Measurements from ENCODE around the gene SPINT4.
"Not testable (repeated sequence)": the region's sequence is repeated elsewhere in the genome, so short reads cannot be mapped to it uniquely, and the experiment has no call there.

SPINT4 gene

GRCh38 chr20:45732199-45732598 lies 10.1 kb downstream of the SPINT4 start:
- Histone ChIP-seq H3K9ac (ENCODE audit: low read length) (no peak overlapping the region), H3K9me3 (ENCODE audit: control insufficient read depth, low read depth, low read length) (peaks cover 5% of the 10 kb centered on the region), H3K27me3 (ENCODE audit: control insufficient read depth, insufficient read depth, low read length) (no peaks in the 10 kb centered on the region), H3K36me3 (ENCODE audit: control insufficient read depth, low read depth, low read length) (no peaks in the 10 kb centered on the region), H3K27ac (ENCODE audit: low read length) (no peak overlapping the region), H3K4me3 (ENCODE audit: low read length) (no peak overlapping the region), H3K4me1 (ENCODE audit: control insufficient read depth, low read depth, low read length) (no peaks in the 10 kb centered on the region)

GRCh38 chr20:45735552-45735951 lies 13.4 kb downstream of the SPINT4 start:
- H3K4me1 ChIP-seq (ENCODE audit: control insufficient read depth, low read depth, low read length), result no peaks in the 10 kb centered on the region
- H3K9ac ChIP-seq (ENCODE audit: low read length), result no peak overlapping the region
- H3K4me3 ChIP-seq (ENCODE audit: low read length), result no peak overlapping the region
- no peaks in the 10 kb centered on the region for H3K36me3 ChIP-seq (ENCODE audit: control insufficient read depth, low read depth, low read length)
- H3K27me3 ChIP-seq (ENCODE audit: control insufficient read depth, insufficient read depth, low read length), result no peaks in the 10 kb centered on the region
- H3K9me3 ChIP-seq (ENCODE audit: control insufficient read depth, low read depth, low read length), result peaks cover 5% of the 10 kb centered on the region
- H3K27ac ChIP-seq (ENCODE audit: low read length), result no peak overlapping the region

- no peak overlapping the region for H3K27ac ChIP-seq (ENCODE audit: low read length)
- no peaks in the 10 kb centered on the region for H3K36me3 ChIP-seq (ENCODE audit: control insufficient read depth, low read depth, low read length)
- H3K9me3 ChIP-seq (ENCODE audit: control insufficient read depth, low read depth, low read length), result peaks cover 5% of the 10 kb centered on the region
- H3K4me1 ChIP-seq (ENCODE audit: control insufficient read depth, low read depth, low read length), result no peaks in the 10 kb centered on the region
- H3K27me3 ChIP-seq (ENCODE audit: control insufficient read depth, insufficient read depth, low read length), result no peaks in the 10 kb centered on the region
- H3K9ac ChIP-seq (ENCODE audit: low read length), result no peak overlapping the region
- H3K4me3 ChIP-seq (ENCODE audit: low read length), result no peak overlapping the region
Measured at GRCh38 chr20:45735988-45736387, 13.8 kb downstream of the SPINT4 start.

GRCh38 chr20:45742596-45742995 lies 20.4 kb downstream of the SPINT4 start:
- Histone ChIP-seq H3K9me3 (ENCODE audit: control insufficient read depth, low read depth, low read length) (no peaks in the 10 kb centered on the region), H3K36me3 (ENCODE audit: control insufficient read depth, low read depth, low read length) (no peaks in the 10 kb centered on the region), H3K9ac (ENCODE audit: low read length) (no peak overlapping the region), H3K27me3 (ENCODE audit: control insufficient read depth, insufficient read depth, low read length) (no peaks in the 10 kb centered on the region), H3K4me3 (ENCODE audit: low read length) (no peak overlapping the region), H3K4me1 (ENCODE audit: control insufficient read depth, low read depth, low read length) (no peaks in the 10 kb centered on the region), H3K27ac (ENCODE audit: low read length) (no peak overlapping the region)

GRCh38 chr20:45745015-45745414 lies 22.9 kb downstream of the SPINT4 start:
- no peaks in the 10 kb centered on the region for H3K9me3 ChIP-seq (ENCODE audit: control insufficient read depth, low read depth, low read length)
- no peaks in the 10 kb centered on the region for H3K27me3 ChIP-seq (ENCODE audit: control insufficient read depth, insufficient read depth, low read length)
- H3K27ac ChIP-seq (ENCODE audit: low read length), result no peak overlapping the region
- no peaks in the 10 kb centered on the region for H3K4me1 ChIP-seq (ENCODE audit: control insufficient read depth, low read depth, low read length)
- H3K4me3 ChIP-seq (ENCODE audit: low read length), result no peak overlapping the region
- no peaks in the 10 kb centered on the region for H3K36me3 ChIP-seq (ENCODE audit: control insufficient read depth, low read depth, low read length)
- no peak overlapping the region for H3K9ac ChIP-seq (ENCODE audit: low read length)

GRCh38 chr20:45751721-45752120 lies 29.6 kb downstream of the SPINT4 start:
- Histone ChIP-seq H3K27ac (ENCODE audit: low read length) (no peak overlapping the region), H3K4me3 (ENCODE audit: low read length) (no peak overlapping the region), H3K27me3 (ENCODE audit: control insufficient read depth, insufficient read depth, low read length) (no peaks in the 10 kb centered on the region), H3K4me1 (ENCODE audit: control insufficient read depth, low read depth, low read length) (no peaks in the 10 kb centered on the region), H3K9ac (ENCODE audit: low read length) (no peak overlapping the region), H3K36me3 (ENCODE audit: control insufficient read depth, low read depth, low read length) (no peaks in the 10 kb centered on the region), H3K9me3 (ENCODE audit: control insufficient read depth, low read depth, low read length) (peaks cover 4% of the 10 kb centered on the region)

GRCh38 chr20:45752746-45753145 lies 30.6 kb downstream of the SPINT4 start:
- H3K9ac ChIP-seq (ENCODE audit: low read length), result no peak overlapping the region

GRCh38 chr20:45758096-45758495 lies 35.9 kb downstream of the SPINT4 start:
- H3K4me1 ChIP-seq (ENCODE audit: control insufficient read depth, low read depth, low read length), result peaks cover 8% of the 10 kb centered on the region
- no peak overlapping the region for H3K9ac ChIP-seq (ENCODE audit: low read length)
- no peaks in the 10 kb centered on the region for H3K27me3 ChIP-seq (ENCODE audit: control insufficient read depth, insufficient read depth, low read length)
- H3K27ac ChIP-seq (ENCODE audit: low read length), result no peak overlapping the region
- no peak overlapping the region for H3K4me3 ChIP-seq (ENCODE audit: low read length)
- H3K9me3 ChIP-seq (ENCODE audit: control insufficient read depth, low read depth, low read length), result peaks cover 4% of the 10 kb centered on the region
- peaks cover 5% of the 10 kb centered on the region for H3K36me3 ChIP-seq (ENCODE audit: control insufficient read depth, low read depth, low read length)

More at GRCh38 chr20:45752746-45753145, 30.6 kb downstream of the SPINT4 start:
- Histone ChIP-seq H3K27me3 (ENCODE audit: control insufficient read depth, insufficient read depth, low read length) (no peaks in the 10 kb centered on the region), H3K9me3 (ENCODE audit: control insufficient read depth, low read depth, low read length) (peaks cover 4% of the 10 kb centered on the region), H3K27ac (ENCODE audit: low read length) (no peak overlapping the region), H3K4me1 (ENCODE audit: control insufficient read depth, low read depth, low read length) (no peaks in the 10 kb centered on the region), H3K36me3 (ENCODE audit: control insufficient read depth, low read depth, low read length) (no peaks in the 10 kb centered on the region), H3K4me3 (ENCODE audit: low read length) (no peak overlapping the region)

- not testable (repeated sequence) for H3K36me3 ChIP-seq (ENCODE audit: control insufficient read depth, low read depth, low read length); H3K4me1 ChIP-seq (ENCODE audit: control insufficient read depth, low read depth, low read length); H3K27ac ChIP-seq (ENCODE audit: low read length); H3K27me3 ChIP-seq (ENCODE audit: control insufficient read depth, insufficient read depth, low read length); H3K9me3 ChIP-seq (ENCODE audit: control insufficient read depth, low read depth, low read length)
- Histone ChIP-seq H3K9ac (ENCODE audit: low read length) (peak overlapping the region; percentile 58), H3K4me3 (ENCODE audit: low read length) (peak overlapping the region; percentile 64)
Measured at GRCh38 chr20:45759921-45760320, 37.8 kb downstream of the SPINT4 start.

- not testable (repeated sequence) for H3K9ac ChIP-seq (ENCODE audit: low read length); H3K9me3 ChIP-seq (ENCODE audit: control insufficient read depth, low read depth, low read length); H3K27ac ChIP-seq (ENCODE audit: low read length); H3K27me3 ChIP-seq (ENCODE audit: control insufficient read depth, insufficient read depth, low read length)
- Histone ChIP-seq H3K4me1 (ENCODE audit: control insufficient read depth, low read depth, low read length) (peaks cover 21% of the 10 kb centered on the region), H3K4me3 (ENCODE audit: low read length) (peak overlapping the region; percentile 43), H3K36me3 (ENCODE audit: control insufficient read depth, low read depth, low read length) (peaks cover 23% of the 10 kb centered on the region)
Measured at GRCh38 chr20:45761966-45762365, 39.8 kb downstream of the SPINT4 start.

- not testable (repeated sequence) for H3K27me3 ChIP-seq (ENCODE audit: control insufficient read depth, insufficient read depth, low read length); H3K9me3 ChIP-seq (ENCODE audit: control insufficient read depth, low read depth, low read length); H3K9ac ChIP-seq (ENCODE audit: low read length)
- H3K4me1 ChIP-seq (ENCODE audit: control insufficient read depth, low read depth, low read length), result peaks cover 17% of the 10 kb centered on the region
- H3K27ac ChIP-seq (ENCODE audit: low read length), result peak overlapping the region; percentile 9
- peak overlapping the region; percentile 10 for H3K4me3 ChIP-seq (ENCODE audit: low read length)
- H3K36me3 ChIP-seq (ENCODE audit: control insufficient read depth, low read depth, low read length), result peaks cover 23% of the 10 kb centered on the region
Measured at GRCh38 chr20:45764618-45765282, 42.6 kb downstream of the SPINT4 start.

GRCh38 chr20:45765307-45765875 lies 43.2 kb downstream of the SPINT4 start:
- Histone ChIP-seq H3K4me3 (ENCODE audit: low read length) (peak overlapping the region; percentile 10), H3K36me3 (ENCODE audit: control insufficient read depth, low read depth, low read length) (peaks cover 23% of the 10 kb centered on the region), H3K9me3 (ENCODE audit: control insufficient read depth, low read depth, low read length) (peaks cover 3% of the 10 kb centered on the region), H3K27me3 (ENCODE audit: control insufficient read depth, insufficient read depth, low read length) (no peaks in the 10 kb centered on the region), H3K27ac (ENCODE audit: low read length) (peak overlapping the region; percentile 9), H3K4me1 (ENCODE audit: control insufficient read depth, low read depth, low read length) (peaks cover 17% of the 10 kb centered on the region), H3K9ac (ENCODE audit: low read length) (no peak overlapping the region)

All from iPS-18a (cell line).